ENCODE data around the gene DGKQ. TPM values are rescaled to one million over a fixed set of nuclear protein-coding genes. Genes with fewer than 3 reads are reported as not detected.
"Not testable (repeated sequence)": the region's sequence is repeated elsewhere in the genome, so short reads cannot be mapped to it uniquely, and the experiment has no call there.

DGKQ gene
- total RNA-seq, 2 experiments from 2014 or later: 9.3 to 11.3 TPM

DNA sequence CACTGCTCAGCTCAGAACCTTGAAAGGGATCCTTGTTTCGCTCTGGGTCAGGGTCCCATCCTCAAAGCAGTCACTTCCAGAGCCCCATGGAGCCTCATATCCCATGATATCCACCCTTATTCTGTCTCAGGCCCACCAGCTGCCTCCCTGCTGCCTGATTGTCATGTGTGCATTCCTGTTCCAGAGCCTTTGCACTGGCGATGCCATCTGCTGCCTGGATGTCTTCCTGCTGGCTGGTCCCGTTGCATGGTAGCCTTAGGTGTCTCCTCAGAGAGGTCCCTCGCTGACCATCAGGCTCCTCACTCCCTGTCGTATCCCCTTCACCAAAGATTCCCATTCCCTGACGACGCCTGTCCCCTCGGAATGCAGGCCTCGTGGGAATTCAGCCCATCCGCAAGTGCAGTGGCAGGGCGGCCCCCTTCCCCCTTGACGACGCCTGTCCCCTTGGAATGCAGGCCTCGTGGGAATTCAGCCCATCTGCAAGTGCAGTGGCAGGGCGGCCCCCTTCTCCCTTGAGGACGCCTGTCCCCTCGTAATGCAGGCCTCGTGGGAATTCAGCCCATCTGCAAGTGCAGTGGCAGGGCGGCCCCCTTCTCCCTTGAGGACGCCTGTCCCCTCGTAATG is 26.0 kb upstream of the DGKQ start:
- H3K9me3 Mint-ChIP-seq (ENCODE audit: low read depth); POLR2A ChIA-PET; intact Hi-C loops (cut with DNase I, micrococcal nuclease): not testable (repeated sequence)

DNA sequence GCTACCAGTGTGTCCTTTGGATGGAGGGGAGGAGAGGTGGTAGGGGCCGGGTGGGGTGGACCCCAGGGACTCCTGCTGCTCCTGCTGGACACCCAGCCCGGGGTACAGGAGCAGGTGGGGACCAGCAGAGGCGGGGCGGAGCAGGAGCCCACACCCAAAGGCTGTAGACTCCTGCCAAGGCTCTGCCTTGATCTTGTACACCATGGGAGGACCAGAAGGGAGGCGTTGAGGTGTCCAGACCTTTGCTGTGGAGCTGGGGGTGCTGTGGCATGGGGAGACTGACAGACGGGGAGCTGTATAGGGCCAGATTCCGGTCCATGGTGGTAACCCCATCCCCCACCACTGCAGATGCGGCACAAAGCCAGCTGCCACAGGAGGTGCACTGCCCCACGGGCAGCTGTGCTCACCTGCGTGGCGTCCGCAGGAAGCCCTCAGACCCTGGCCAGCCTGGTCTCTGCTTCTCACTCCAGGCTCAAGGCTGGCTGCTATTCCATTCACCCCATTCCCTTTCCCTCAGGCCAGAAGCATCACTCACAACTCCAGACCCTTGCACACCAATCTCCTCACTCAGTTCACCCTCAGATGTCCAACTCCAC is 24.8 kb upstream of the DGKQ start:
- H3K4me1 Mint-ChIP-seq: peaks cover 6% of the 10 kb centered on the region
- DNase-seq: no peak
- ATAC-seq: no peak
- no peak overlapping the region for H3K4me3 Mint-ChIP-seq
- ChIA-PET CTCF (interaction anchor here (0.6 kb wide), 1 partner anchor 185 kb away, joined by 3 read pairs; no protein-coding TSS in a partner anchor), POLR2A (no interaction called here)
- H3K9me3 Mint-ChIP-seq (ENCODE audit: low read depth): no peaks in the 10 kb centered on the region
- peaks cover 33% of the 10 kb centered on the region for H3K27me3 Mint-ChIP-seq
- intact Hi-C loops (cut with DNase I, micrococcal nuclease): no loop called here
- no peaks in the 10 kb centered on the region for H3K36me3 Mint-ChIP-seq (ENCODE audit: low read depth)
- H3K27ac Mint-ChIP-seq: no peak overlapping the region

More for the DNA sequence above, 26.0 kb upstream of the DGKQ start:
- not testable (repeated sequence) for ATAC-seq; H3K4me1 Mint-ChIP-seq; H3K36me3 Mint-ChIP-seq (ENCODE audit: low read depth); H3K27ac Mint-ChIP-seq; H3K4me3 Mint-ChIP-seq; DNase-seq
- H3K27me3 Mint-ChIP-seq: peaks cover 36% of the 10 kb centered on the region
- CTCF ChIA-PET: interaction anchor here (0.6 kb wide), 2 partner anchors 132 to 184 kb away, joined by 3 read pairs; no protein-coding TSS in a partner anchor

DNA sequence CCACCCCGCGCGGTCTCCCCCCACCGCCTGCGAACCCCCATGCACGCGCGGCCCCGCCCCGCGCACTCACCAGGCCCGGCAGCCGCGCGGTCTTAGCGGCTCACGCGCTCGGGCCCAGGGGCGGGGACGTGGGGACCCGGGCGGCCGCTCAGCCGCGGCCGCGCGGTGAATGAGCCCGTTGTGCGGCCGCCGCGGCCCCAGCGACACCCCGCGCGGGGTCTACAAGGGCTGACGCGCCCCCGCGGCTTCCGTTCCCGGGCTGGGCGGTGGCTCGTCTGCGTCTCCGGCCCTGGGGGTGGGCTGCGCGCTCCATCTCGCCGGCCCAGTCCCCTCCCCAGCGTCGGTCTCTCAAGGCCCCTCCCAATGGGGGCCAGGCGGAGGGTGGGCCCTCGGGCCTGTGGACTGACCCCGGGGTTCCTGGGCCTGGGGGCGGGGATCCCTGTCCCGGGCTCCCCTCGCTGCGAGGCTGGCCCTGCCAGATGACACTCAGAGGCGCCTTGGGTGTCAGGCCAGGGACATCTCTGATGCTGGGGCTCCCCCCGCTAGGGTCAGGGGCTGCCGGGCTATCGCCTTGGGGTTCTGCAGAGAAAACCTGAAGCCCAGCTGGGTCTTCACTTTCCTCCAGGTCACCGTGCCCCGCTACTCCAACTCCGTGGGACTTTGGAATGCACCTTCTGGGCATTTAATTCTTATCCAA is 24.2 kb upstream of the DGKQ start:
- ATAC-seq (peak; percentile 17), DNase-seq (no peak)
- Mint-ChIP-seq H3K4me3 (no peak overlapping the region), H3K27me3 (peaks cover 33% of the 10 kb centered on the region), H3K27ac (no peak overlapping the region), H3K36me3 (ENCODE audit: low read depth) (no peaks in the 10 kb centered on the region), H3K4me1 (peaks cover 6% of the 10 kb centered on the region), H3K9me3 (ENCODE audit: low read depth) (no peaks in the 10 kb centered on the region)
- ChIA-PET CTCF (no interaction called here), POLR2A (no interaction called here)
- intact Hi-C loops (cut with DNase I, micrococcal nuclease): no loop called here

DNA sequence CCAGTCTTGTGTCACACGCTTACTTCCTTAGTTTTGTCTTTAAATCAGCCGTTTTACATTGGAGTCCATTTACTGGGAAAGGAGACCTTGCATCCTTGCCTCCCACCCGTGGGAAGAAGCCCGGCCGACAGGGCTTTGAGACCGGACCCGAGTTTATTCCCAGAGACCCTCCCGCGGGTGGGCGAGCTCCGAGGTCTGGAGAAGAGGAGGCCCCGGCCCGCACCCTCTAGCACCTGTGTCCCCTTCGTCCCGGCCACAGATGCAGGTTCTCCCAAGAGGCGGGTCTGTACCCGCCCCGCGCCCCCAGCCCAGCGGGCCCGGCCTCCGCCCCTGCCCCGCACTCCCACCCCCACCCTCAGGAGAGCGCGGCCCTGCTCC is 23.6 kb upstream of the DGKQ start:
- DNase-seq: no peak
- CTCF ChIA-PET: no interaction called here
- Mint-ChIP-seq H3K4me3 (no peak overlapping the region), H3K4me1 (peaks cover 6% of the 10 kb centered on the region), H3K9me3 (ENCODE audit: low read depth) (no peaks in the 10 kb centered on the region), H3K27me3 (peaks cover 30% of the 10 kb centered on the region), H3K27ac (no peak overlapping the region), H3K36me3 (ENCODE audit: low read depth) (no peaks in the 10 kb centered on the region)
- ATAC-seq: no peak
- intact Hi-C loops (cut with DNase I, micrococcal nuclease): no loop called here
- POLR2A ChIA-PET: no interaction called here

DNA sequence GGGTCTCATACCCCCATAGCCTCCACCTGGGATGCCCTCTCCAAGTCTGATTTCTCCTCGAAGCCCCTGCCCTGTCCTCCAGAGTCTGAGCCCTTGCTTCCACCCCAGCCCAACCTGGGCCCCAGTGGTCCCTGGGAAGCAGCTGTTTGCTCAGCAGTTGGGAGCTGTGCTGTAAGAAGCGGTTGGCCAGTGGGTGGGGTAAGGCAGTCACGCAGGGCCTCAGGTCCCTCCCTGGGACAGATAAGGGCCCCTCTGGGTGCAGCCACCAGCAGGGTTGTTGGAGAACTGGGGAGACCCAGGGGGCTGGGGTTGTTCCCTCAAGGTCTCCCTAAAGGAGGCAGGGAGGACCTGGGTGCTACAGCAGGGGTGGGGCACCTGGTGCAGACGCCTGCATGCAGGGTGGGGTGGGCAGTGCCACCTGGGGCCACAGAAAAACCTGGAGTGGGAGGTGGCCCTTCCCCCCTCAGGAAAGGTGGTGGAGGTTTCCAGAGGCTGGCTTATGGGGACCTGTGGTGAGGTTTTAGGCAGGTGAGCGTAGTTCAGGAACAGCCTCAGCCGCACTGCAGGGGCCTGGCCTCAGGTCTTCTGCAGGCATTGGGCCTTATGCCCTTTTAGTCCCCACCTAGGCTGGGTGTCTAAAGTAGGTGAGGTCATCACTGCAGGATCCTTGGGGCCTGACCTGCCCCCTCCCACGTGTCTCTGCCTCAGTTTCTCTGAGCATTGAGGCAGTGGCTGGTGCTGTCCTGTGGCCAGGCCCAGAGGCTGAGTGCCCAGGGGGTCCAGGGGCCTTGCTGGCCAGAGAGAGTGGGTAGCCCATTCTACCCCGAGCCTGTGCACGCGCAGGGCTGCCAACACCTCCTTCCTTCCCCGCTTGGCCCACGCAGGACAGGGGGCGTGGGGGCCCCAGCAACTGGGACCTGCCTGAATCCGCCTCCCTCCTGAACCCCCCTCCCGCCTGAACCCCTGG is 22.9 kb upstream of the DGKQ start:
- Mint-ChIP-seq H3K9me3 (ENCODE audit: low read depth) (no peaks in the 10 kb centered on the region), H3K27me3 (peaks cover 24% of the 10 kb centered on the region), H3K4me1 (peaks cover 6% of the 10 kb centered on the region), H3K4me3 (no peak overlapping the region), H3K27ac (no peak overlapping the region), H3K36me3 (ENCODE audit: low read depth) (no peaks in the 10 kb centered on the region)
- DNase-seq: no peak
- CTCF ChIA-PET: no interaction called here
- no peak for ATAC-seq
- intact Hi-C loops (cut with DNase I, micrococcal nuclease): no loop called here
- POLR2A ChIA-PET: no interaction called here

DNA sequence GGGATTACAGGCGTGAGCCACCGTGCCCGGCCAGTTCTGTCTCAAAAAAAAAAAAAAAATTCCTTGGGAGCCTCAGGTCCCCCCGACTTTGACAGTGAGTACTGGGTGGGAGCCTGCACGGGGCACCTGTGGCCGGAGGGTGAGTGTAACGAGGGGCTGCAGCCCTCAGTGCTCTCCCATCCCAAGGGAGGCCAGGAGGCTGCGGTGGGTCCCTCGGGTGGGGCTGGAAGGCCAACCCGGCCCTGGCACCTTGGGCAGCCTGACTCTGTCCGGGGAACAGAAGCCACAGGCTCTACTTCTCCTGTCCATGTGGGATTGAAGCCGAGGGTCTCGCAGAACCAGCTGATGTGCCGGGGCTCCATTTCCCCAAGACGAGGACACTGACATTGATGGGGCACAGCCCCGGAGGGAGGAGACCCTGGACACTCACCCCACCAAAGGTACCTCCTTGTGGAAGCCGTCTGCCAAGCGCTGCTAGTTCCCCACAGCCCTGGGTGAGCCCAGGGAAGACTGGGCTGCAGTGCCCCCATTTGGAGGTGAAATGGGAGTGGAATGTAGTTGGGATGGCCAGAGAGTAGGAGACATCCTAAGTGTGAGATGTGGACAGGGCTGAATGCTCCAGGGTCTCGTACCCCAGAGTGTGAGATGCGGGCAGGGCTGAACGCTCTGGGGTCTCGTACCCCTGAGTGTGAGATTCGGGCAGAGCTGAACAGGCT is 22.1 kb upstream of the DGKQ start:
- Mint-ChIP-seq H3K4me3 (no peak overlapping the region), H3K36me3 (ENCODE audit: low read depth) (peaks cover under 1% of the 10 kb centered on the region), H3K27ac (no peak overlapping the region), H3K9me3 (ENCODE audit: low read depth) (no peaks in the 10 kb centered on the region), H3K4me1 (peaks cover 6% of the 10 kb centered on the region), H3K27me3 (peaks cover 20% of the 10 kb centered on the region)
- intact Hi-C loops (cut with DNase I, micrococcal nuclease): no loop called here
- no peak for ATAC-seq
- CTCF ChIA-PET: no interaction called here
- DNase-seq: no peak
- POLR2A ChIA-PET: no interaction called here

DNA sequence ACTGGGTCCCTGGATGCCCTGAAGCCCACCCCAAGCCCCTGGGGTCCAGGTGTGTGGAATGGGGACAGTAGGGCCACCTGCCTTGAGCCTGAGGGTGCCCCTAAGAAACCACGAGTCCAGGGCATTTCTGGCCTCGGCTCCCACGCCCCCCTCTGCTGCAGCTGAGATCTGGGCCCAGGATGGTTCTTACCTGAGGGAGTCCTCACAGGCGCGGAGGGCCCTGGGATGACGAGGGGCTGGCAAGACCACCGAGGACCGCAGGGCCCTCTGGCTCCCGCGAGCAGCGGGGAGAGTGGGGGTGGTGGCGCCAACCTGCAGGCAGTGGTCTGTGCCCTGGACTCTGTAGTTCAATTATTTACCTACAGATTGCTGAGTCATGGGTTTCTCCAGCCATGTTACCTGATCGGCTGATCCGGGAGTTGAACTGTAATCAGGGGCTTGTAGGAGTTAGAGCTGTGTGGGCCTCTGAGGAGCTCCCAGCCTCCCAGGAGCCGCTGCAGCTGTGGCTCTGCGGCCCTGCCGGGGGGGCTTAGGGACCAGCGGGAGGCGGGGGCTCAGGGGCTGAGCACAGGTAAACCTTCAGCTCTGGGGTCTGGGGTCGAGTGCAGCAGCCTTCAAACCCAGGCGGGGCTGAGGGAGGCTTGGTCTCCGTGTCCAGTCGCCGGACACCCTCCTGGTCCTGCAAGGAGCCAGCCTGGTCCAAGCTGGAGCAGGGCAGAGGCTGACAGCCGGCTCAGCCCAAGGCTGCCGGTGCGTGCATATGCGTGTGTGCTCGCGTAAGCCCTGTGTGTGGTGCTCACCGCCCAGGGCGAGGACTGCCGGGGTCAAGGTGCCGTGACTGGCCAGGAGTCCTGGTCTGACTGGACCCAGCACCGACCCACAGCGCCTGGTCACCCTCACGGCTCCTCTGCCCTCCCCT is 20.0 kb upstream of the DGKQ start, which contains the start of gene SLC26A1:
SLC26A1 (minus strand) TSS at position 294 of the 919 bp plus-strand sequence. CDS start 1,701 bp downstream, outside the sequence.
- DNase-seq: no peak
- intact Hi-C loops (cut with DNase I, micrococcal nuclease): no loop called here
- POLR2A ChIA-PET: no interaction called here
- no peak for ATAC-seq
- Mint-ChIP-seq H3K4me3 (no peak within 1 kb of the TSS), H3K27me3 (peaks cover 9% of the 10 kb centered on the region), H3K27ac (no peak within 1 kb of the TSS), H3K4me1 (peaks cover 4% of the 10 kb centered on the region), H3K9me3 (ENCODE audit: low read depth) (no peaks in the 10 kb centered on the region), H3K36me3 (ENCODE audit: low read depth) (peaks cover 2% of the 10 kb centered on the region)
- CTCF ChIA-PET: no interaction called here

DNA sequence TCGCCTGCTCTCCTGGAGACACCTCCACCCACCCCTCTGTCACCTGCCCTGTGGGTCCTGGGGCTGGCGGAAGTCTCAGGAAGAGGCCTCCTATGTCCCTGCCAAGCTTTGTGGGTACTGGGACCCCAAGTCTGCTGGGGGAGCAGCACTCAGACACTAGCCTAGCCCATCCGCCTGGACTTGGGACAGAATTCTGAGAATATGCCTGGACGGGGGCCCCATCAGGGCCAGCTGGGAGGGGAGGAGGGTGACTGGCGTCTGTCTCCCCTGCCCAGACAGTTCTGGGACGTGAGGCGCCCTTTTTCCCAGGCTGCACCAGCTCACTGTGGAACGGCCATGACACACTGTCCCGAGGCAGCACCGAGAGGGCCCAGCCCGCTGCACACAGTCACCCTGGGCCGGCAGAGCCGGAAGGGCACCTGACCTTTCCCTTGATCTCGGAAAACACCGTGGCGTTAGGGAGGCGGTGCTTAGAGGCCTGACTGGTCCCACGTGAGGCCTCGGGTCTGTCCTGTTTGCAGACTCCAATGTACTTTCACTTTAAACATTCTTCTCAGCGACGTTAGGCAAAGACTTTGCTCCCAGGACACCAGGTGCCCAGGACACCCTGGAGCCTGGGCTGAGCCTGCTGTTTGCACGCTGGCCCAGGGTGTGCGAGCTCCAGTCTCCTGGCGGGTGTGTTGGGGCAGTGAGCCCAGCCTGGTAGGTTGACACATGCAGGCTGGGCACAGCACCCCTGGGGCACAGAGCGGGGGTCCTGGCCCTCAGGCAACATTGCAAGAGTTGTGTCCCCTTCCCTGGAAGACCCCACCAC is 19.1 kb upstream of the DGKQ start:
- intact Hi-C loops (cut with DNase I, micrococcal nuclease): no loop called here
- H3K9me3 Mint-ChIP-seq (ENCODE audit: low read depth): no peaks in the 10 kb centered on the region

DNA sequence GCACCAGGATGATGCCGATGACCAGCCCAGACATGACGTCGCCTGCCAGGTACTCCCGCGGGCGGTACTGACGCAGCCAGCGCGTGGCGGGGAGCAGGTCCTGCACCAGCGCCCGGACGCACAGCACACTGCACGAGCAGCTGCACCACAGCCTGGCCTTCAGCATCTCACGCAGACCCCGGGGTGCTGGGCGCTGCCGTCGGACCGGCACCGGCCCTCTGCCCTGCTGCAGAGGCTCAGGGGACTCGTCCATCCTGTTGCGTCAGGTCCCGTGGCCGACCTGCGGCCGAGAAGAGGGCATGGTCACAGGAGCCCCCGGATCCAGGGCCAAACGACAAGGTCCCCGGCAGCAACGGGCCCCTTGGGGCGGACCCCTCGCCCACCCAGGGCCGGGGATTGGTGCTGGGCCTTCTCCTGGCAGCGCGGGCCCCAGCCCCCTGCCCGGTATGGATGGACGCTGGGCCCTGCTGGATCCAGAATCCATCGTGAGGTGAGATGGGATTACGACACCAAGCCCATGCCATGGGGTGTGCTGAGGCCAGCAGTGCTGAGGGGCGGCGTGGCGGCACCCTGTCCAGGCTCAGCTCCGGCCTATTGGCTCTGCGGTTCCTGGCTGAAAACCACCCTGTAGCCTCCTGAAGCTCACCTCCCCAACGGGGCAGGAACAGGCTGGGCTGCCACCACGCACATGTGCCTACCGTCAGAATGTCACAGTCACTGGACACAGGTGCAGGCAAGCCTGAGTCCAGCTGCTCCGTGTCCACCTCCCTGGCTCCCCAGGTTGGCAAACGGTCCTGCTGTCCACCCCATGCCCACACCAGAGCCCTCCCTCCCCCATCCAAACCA is 18.3 kb upstream of the DGKQ start:
- no peaks in the 10 kb centered on the region for H3K4me1 Mint-ChIP-seq
- no peaks in the 10 kb centered on the region for H3K27me3 Mint-ChIP-seq
- peaks cover 2% of the 10 kb centered on the region for H3K36me3 Mint-ChIP-seq (ENCODE audit: low read depth)
- CTCF ChIA-PET: no interaction called here
- intact Hi-C loops (cut with DNase I, micrococcal nuclease): no loop called here
- DNase-seq (no peak), ATAC-seq (no peak)
- no peak overlapping the region for H3K27ac Mint-ChIP-seq
- POLR2A ChIA-PET: no interaction called here
- no peak overlapping the region for H3K4me3 Mint-ChIP-seq
- H3K9me3 Mint-ChIP-seq (ENCODE audit: low read depth): no peaks in the 10 kb centered on the region

More for the DNA sequence above, 19.1 kb upstream of the DGKQ start:
- POLR2A ChIA-PET: no interaction called here
- H3K36me3 Mint-ChIP-seq (ENCODE audit: low read depth): peaks cover 2% of the 10 kb centered on the region
- CTCF ChIA-PET: no interaction called here
- DNase-seq: no peak
- no peaks in the 10 kb centered on the region for H3K4me1 Mint-ChIP-seq
- no peak overlapping the region for H3K27ac Mint-ChIP-seq
- H3K27me3 Mint-ChIP-seq: peaks cover 3% of the 10 kb centered on the region
- no peak for ATAC-seq
- H3K4me3 Mint-ChIP-seq: no peak overlapping the region
